Spleen (tissue), 13 donors: ENCODE measurements around the gene ALG5. TPM values are rescaled to one million over a fixed set of nuclear protein-coding genes. Genes with fewer than 3 reads are reported as not detected.

ENCODE experiments used
- DNase-seq: peaks from one replicate; pipeline ENCODE4 v3.0.0-alpha.2; 2020
- H3K27ac ChIP-seq, 8 donors: fragments of 200-600 bp; sonication (generic) in 7 of 8; 1 replicate in 4 of 8; 2 replicates in 4 of 8; pipeline versions ENCODE4 v1.5.0 to v1.8.0; 2016 to 2021; ENCODE audit warnings: inconsistent platforms in 4 of 8, mild to moderate bottlenecking in 4 of 8, moderate library complexity in 1 of 8
- H3K27me3 ChIP-seq, 7 donors: fragments of 200-600 bp; sonication (generic) in 6 of 7; replicated peaks in 1 of 7; 1 replicate in 4 of 7; 2 replicates in 3 of 7; pipeline versions ENCODE4 v1.5.0 to v1.8.0; 2016 to 2021; ENCODE audit warnings: inconsistent platforms in 3 of 7, mild to moderate bottlenecking in 1 of 7
- H3K36me3 ChIP-seq, 6 donors: fragments of 200-600 bp; sonication (generic) in 5 of 6; 1 replicate in 4 of 6; 2 replicates in 2 of 6; pipeline versions ENCODE4 v1.5.0 to v1.8.0; 2016 to 2021; ENCODE audit warnings: inconsistent platforms in 2 of 6
- H3K4me1 ChIP-seq, 6 donors: fragments of 200-600 bp; sonication (generic) in 5 of 6; 1 replicate in 3 of 6; 2 replicates in 3 of 6; pipeline versions ENCODE4 v1.5.0 to v1.8.0; 2016 to 2021; ENCODE audit warnings: inconsistent platforms in 3 of 6
- H3K4me3 ChIP-seq, 8 donors: fragments of 200-600 bp; sonication (generic) in 7 of 8; 1 replicate in 4 of 8; 2 replicates in 4 of 8; pipeline versions ENCODE4 v1.5.0 to v1.8.0; 2016 to 2021; ENCODE audit warnings: inconsistent platforms in 4 of 8, mild to moderate bottlenecking in 4 of 8, moderate library complexity in 2 of 8
- H3K9me3 ChIP-seq, 8 donors: fragments of 200-600 bp; sonication (generic) in 7 of 8; 1 replicate in 4 of 8; 2 replicates in 4 of 8; pipeline versions ENCODE4 v1.5.0 to v1.8.0; 2016 to 2021; ENCODE audit warnings: inconsistent platforms in 4 of 8
- POLR2A ChIP-seq, 3 donors: fragments of 450-650 bp; IDR thresholded peaks; one replicate each; pipeline ENCODE4 v1.5.1; 2017; ENCODE audit warnings: antibody characterized with exemption in 3 of 3, mild to moderate bottlenecking in 1 of 3
- POLR2AphosphoS5 ChIP-seq, 3 donors: sonication (generic); formaldehyde crosslinking; IDR thresholded peaks; one replicate each; pipeline ENCODE4 v1.5.1; 2017; ENCODE audit warnings: antibody characterized with exemption in 3 of 3
- WGBS, 5 donors: extraction: QIAGEN DNeasy Blood & Tissue Kit in 3 of 5; methylation state at CpG; one replicate each; pipeline versions ENCODE4 v1.1.5 to v1.1.7; 2013 to 2018; 5-methylcytosine and 5-hydroxymethylcytosine counted together
- intact Hi-C: fragments of 100-400 bp; cut with DNase I; formaldehyde crosslinking; loops from one replicate; pipeline ENCODE4 v1.15.0; 2023; ENCODE audit warnings: low total_unique reads
- long read RNA-seq, 2 donors: transcript quantifications; one replicate each; lab custom pipeline, GENCODE V29; 2026
- polyA plus RNA-seq, 3 donors: library from polyadenylated mRNA; stranded (reverse); fragments of 200-250 nt; gene quantifications; one replicate each; pipeline ENCODE4 v1.2.1, GENCODE V29; 2013
- total RNA-seq, 7 donors: library from RNA; depleted of rRNA in 3 of 7; stranded (reverse); fragments of >200 nt in 3 of 7; fragmentation: NEBNext Ultra II Directional in 4 of 7; extraction: Animal tissue kit (Norgen Biotek cat#: 25700) in 4 of 7; gene quantifications; one replicate each; pipeline versions ENCODE4 v1.1.0 to v1.2.1, GENCODE V29; 2016 to 2021
- TF ChIP-seq, protein P1 (sequence below), 11 experiments: fragments of 200-600 bp in 7 of 11; fragments of 450-650 bp in 4 of 11; sonication (generic) in 4 of 11; IDR thresholded peaks in 8 of 11; conservative IDR thresholded peaks in 3 of 11; 1 replicate in 7 of 11; 2 replicates in 4 of 11; pipeline versions ENCODE4 v1.4.0 to v1.8.0; 2016 to 2021; ENCODE audit warnings: antibody characterized with exemption in 11 of 11, inconsistent platforms in 4 of 11, mild to moderate bottlenecking in 1 of 11
- donor health status: healthy with polysubstance abuse.
- donor health status: DM: no; HTN: no; CAD: no; lungs with moderate emphysema.
- donor health status: DM: no; HTN: no; CAD: no.
- donor health status: Bipolar disorder and iron deficiency.
- donor health status: healthy.
- donor health status: DM: no; HTN: no; CAD: no.
- donor health status: DM: yes; HTN: yes; CAD: no.

Gene ALG5
- 10 to 100 TPM; 20.8 to 36.8 (median 24.6) TPM for total RNA-seq
- 10 to 100 TPM; 24.4 to 29.6 (median 28.8) TPM for polyA plus RNA-seq
- long read RNA-seq, donor 1, transcript ALG5-201 (10 exons, 1,154 nt) = major isoform, 15 of 16 reads
- long read RNA-seq, donor 1, partial matches to known transcripts = 0 of 16 reads
- long read RNA-seq, donor 1, other reads (novel, unspliced or antisense) = 0 of 16 reads
- long read RNA-seq, donor 2, transcript ALG5-201 (10 exons, 1,154 nt) = major isoform, 12 of 13 reads
- long read RNA-seq, donor 2, partial matches to known transcripts = 0 of 13 reads
- long read RNA-seq, donor 2, other reads (novel, unspliced or antisense) = 0 of 13 reads

DNA sequence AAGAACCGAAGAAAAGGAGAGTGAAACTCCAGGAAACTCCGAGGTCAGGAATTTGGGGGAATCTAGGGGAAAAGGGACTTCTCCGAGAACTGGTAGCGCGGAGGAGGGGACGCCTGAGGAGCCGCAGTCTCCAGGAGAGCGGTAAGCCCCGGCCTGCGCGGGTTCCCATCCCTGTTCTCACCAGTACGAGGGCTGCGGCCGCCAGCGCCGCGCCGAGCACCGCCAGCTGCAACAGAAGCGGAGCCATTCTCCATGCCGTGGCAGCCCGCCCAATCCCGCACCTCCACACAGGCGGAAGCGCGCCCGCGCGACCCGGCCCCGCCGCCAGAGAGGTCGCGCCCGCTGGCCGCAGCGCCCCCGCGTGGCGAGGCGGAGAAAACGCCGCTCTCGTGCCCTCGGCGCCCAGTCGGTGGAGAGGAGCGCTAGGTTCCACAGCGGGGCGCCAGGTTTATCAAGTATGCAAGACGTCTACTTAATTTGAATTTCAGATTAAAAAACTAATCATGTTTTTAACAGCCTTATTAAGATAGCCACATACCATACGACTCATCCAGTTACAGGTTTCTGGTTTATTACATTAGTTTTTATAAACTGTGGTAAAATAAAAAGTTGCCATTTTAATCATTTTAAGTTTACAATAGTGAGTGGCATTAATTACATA is at the start of gene ALG5:
Gene ALG5 (minus strand): TSS at position 287 of the 661 bp plus-strand sequence. CDS start 40 bp downstream, at position 247.
- Histone ChIP-seq H3K4me1 (peaks cover 20 to 60% (median 38%) of the 10 kb centered on the region in 6 donors), H3K9me3 (no peaks in the 10 kb centered on the region), H3K4me3 (peak within 1 kb of the TSS; percentile 67 to 94 (median 84)), H3K27me3 (no peaks in the 10 kb centered on the region), H3K27ac (peak within 1 kb of the TSS; percentile 95 to 99 (median 98)), H3K36me3 (peaks cover 0 to 38% (median 23%) of the 10 kb centered on the region in 6 donors)
- TF ChIP-seq POLR2AphosphoS5 (IDR thresholded peaks at IDR 0.05) = peak; percentile 88 to 92 (median 89)
- no peak for TF ChIP-seq POLR2A (IDR thresholded peaks at IDR 0.05)
- TF ChIP-seq, protein P1, sequence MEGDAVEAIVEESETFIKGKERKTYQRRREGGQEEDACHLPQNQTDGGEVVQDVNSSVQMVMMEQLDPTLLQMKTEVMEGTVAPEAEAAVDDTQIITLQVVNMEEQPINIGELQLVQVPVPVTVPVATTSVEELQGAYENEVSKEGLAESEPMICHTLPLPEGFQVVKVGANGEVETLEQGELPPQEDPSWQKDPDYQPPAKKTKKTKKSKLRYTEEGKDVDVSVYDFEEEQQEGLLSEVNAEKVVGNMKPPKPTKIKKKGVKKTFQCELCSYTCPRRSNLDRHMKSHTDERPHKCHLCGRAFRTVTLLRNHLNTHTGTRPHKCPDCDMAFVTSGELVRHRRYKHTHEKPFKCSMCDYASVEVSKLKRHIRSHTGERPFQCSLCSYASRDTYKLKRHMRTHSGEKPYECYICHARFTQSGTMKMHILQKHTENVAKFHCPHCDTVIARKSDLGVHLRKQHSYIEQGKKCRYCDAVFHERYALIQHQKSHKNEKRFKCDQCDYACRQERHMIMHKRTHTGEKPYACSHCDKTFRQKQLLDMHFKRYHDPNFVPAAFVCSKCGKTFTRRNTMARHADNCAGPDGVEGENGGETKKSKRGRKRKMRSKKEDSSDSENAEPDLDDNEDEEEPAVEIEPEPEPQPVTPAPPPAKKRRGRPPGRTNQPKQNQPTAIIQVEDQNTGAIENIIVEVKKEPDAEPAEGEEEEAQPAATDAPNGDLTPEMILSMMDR (IDR thresholded peaks at IDR 0.05 in 8 of 11, conservative IDR thresholded peaks at IDR 0.05 in 3 of 11) = peak; percentile 26 to 99 (median 99)
- intact Hi-C loops = loop anchor here (10.0 kb wide), 1 partner anchor 174 kb away; no protein-coding TSS in a partner anchor
- DNase-seq = peak; percentile 99
- 0 to 1% (median 0%) methylated on average over 46 to 52 of the region's 52 CpGs for WGBS, 5 donors

- intact Hi-C loops = no loop called here
- no peak overlapping the region for H3K4me3 ChIP-seq
- TF ChIP-seq, protein P1 (IDR thresholded peaks at IDR 0.05 in 8 of 11, conservative IDR thresholded peaks at IDR 0.05 in 3 of 11) = no peak
- TF ChIP-seq POLR2AphosphoS5 (IDR thresholded peaks at IDR 0.05) (no peak), POLR2A (IDR thresholded peaks at IDR 0.05) (no peak)
- no peak for DNase-seq
- peaks cover 0 to under 1% (median 0%) of the 10 kb centered on the region in 8 donors for H3K9me3 ChIP-seq
- peaks cover 0 to 85% (median 42%) of the 10 kb centered on the region in 6 donors for H3K36me3 ChIP-seq
- no peaks in the 10 kb centered on the region for H3K27me3 ChIP-seq
- 85 to 93% (median 86%) methylated on average over 3 of the region's 3 CpGs for WGBS, 5 donors
- H3K4me1 ChIP-seq = peaks cover 0 to 21% (median 5%) of the 10 kb centered on the region in 6 donors
- no peak overlapping the region for H3K27ac ChIP-seq
These were observed 48.7 kb upstream of the ALG5 start for GRCh38 chr13:37047846-37048245.

- WGBS, 5 donors = 78 to 86% (median 84%) methylated on average over 2 of the region's 2 CpGs
- intact Hi-C loops = no loop called here
These were observed 47.9 kb upstream of the ALG5 start for GRCh38 chr13:37047032-37047431.

More at GRCh38 chr13:37047032-37047431, 47.9 kb upstream of the ALG5 start:
- H3K9me3 ChIP-seq = no peaks in the 10 kb centered on the region
- H3K27ac ChIP-seq = no peak overlapping the region
- H3K4me1 ChIP-seq = peaks cover 0 to 21% (median 5%) of the 10 kb centered on the region in 6 donors
- no peak for TF ChIP-seq POLR2A (IDR thresholded peaks at IDR 0.05)
- TF ChIP-seq, protein P1 (IDR thresholded peaks at IDR 0.05 in 8 of 11, conservative IDR thresholded peaks at IDR 0.05 in 3 of 11) = no peak
- no peak for TF ChIP-seq POLR2AphosphoS5 (IDR thresholded peaks at IDR 0.05)
- DNase-seq = no peak
- peaks cover 0 to 90% (median 50%) of the 10 kb centered on the region in 6 donors for H3K36me3 ChIP-seq
- H3K27me3 ChIP-seq = no peaks in the 10 kb centered on the region
- H3K4me3 ChIP-seq = no peak overlapping the region
